ENCODE measurements around the gene GGA3. TPM values are rescaled to one million over a fixed set of nuclear protein-coding genes. Genes with fewer than 3 reads are reported as not detected.
A peak's percentile ranks its signal among the peaks of the same experiment; 100 is the strongest.
"Not testable (repeated sequence)": the region's sequence is repeated elsewhere in the genome, so short reads cannot be mapped to it uniquely, and the experiment has no call there.

The GGA3 gene
- total and polyA plus RNA-seq, 4 donors, result 5.6 to 51.0 (median 34.8) TPM

DNA sequence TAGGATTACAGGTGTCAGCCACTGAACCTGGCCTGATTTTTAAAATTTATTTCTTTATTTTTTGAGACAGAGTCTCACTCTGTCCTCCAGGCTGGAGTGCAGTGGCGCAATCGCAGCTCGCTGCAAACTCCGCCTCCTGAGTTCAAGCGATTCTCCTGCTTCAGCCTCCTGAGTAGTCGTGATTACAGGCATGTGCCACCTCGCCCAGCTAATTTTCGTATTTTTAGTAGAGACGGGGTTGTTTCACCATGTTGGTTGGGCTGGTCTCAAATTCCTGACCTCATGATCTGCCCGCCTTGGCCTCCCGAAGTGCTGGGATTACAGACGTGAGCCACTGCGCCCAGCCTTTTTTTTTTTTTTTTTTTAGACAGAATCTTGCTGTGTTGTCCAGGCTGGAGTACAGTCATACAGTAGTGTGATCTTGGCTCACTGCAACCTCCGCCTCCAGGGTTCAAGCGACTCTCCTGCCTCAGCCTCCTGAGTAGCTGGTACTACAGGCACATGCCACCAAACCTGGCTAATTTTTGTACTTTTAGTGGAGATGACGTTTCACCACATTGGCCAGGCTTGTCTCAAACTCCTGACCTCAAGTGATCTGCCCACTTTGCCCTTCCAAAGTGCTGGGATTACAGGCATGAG, 31.5 kb upstream of the GGA3 start:
- DNase-seq, result peak in 1 of 2 donors; percentile 83
- H3K4me1 ChIP-seq (ENCODE audit: control insufficient read depth in 1 of 2, insufficient read depth in 2 of 2, low read length in 2 of 2); intact Hi-C loops (cut with DNase I); H3K36me3 ChIP-seq (ENCODE audit: control insufficient read depth in 1 of 2, insufficient read depth in 2 of 2, low read length in 1 of 2); H3K9me3 ChIP-seq (ENCODE audit: control insufficient read depth, low read length); H3K27ac ChIP-seq (ENCODE audit: low read depth in 1 of 2, low read length in 2 of 2); H3K27me3 ChIP-seq (ENCODE audit: control insufficient read depth in 1 of 2, insufficient read depth in 2 of 2, low read length in 1 of 2); ATAC-seq (ENCODE audit: low FRiP score); H3K4me3 ChIP-seq (ENCODE audit: low read length in 2 of 2): not testable (repeated sequence)
- 72% methylated on average over 15 to 16 of the region's 16 CpGs for WGBS, 2 donors

DNA sequence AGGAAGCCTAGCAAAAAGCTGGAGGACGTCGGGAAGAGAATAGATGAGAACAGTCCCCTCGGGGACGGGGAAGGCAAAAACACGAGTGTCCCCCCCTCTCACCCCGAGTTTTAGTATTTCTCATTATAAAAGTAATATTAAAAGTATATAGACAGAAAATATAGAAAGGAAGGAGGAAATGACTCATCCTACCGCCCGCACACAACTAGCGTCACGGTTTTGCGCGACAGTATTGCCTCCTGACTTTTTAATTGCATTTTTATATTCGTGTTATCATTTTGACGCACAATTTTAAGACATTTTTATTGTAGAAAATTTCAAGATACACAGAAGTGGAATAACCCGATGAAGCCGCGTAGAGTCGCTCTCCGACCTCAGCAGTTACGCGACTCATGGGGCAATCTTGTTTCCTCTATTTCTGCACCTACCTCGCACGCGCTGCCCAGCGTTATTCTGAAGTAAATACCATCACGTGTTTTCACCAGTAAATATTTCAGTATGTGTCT, 28.5 kb upstream of the GGA3 start:
- DNase-seq (peak in 1 of 2 donors; percentile 86), ATAC-seq (ENCODE audit: low FRiP score) (peak; percentile 55)
- Histone ChIP-seq H3K4me1 (ENCODE audit: control insufficient read depth in 1 of 2, insufficient read depth in 2 of 2, low read length in 2 of 2) (no peaks in the 10 kb centered on the region), H3K36me3 (ENCODE audit: control insufficient read depth in 1 of 2, insufficient read depth in 2 of 2, low read length in 1 of 2) (no peaks in the 10 kb centered on the region), H3K27ac (ENCODE audit: low read depth in 1 of 2, low read length in 2 of 2) (peak overlapping the region; percentile 26 to 62), H3K27me3 (ENCODE audit: control insufficient read depth in 1 of 2, insufficient read depth in 2 of 2, low read length in 1 of 2) (no peaks in the 10 kb centered on the region), H3K9me3 (ENCODE audit: control insufficient read depth, low read length) (no peaks in the 10 kb centered on the region), H3K4me3 (ENCODE audit: low read length in 2 of 2) (peak overlapping the region; percentile 43 to 51)
- intact Hi-C loops (cut with DNase I), result no loop called here
- WGBS, 2 donors, result 2% methylated on average over 26 of the region's 26 CpGs

DNA sequence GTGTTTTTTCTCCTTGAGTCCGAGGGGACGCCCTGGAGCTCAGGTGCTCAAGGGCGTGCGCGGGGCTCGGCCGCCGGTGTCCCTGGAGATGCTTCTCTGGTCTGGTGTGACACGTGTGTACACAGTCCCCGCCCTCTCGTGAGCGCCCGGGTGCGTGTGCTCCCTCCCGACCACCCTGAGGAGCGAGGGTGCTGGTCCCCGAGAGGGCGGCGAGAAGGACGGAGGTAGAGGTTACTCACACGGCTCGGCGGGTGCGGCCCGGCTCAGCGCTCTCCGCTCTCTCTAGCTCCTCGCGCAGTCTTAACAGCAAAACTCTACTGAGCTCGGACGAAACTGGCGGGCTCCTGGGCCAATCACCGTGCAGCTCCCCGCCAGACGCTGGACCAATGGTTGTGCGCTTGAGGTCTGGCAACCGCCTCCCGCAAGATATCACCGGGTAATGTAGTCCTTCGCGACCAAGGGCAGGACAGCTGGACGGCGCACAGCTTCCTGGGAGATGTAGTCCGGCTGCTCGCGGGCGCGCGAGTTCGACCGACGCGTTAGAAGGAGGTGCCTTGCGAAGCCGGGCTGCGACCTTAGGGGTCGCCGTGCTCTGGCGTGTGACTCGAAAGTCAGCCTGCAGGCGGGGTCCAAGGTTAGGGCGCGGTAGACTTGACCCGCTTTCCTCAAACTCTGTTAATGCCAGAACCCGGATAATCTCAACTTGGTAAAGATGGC, 27.9 kb upstream of the GGA3 start, which contains the start of gene SLC25A19:
SLC25A19 (minus strand) TSS at position 319 of the 717 bp plus-strand sequence. CDS start 2,669 bp downstream, outside the sequence.
- no peaks in the 10 kb centered on the region for H3K36me3 ChIP-seq (ENCODE audit: control insufficient read depth in 1 of 2, insufficient read depth in 2 of 2, low read length in 1 of 2)
- WGBS, 2 donors, result 0 to 1% methylated on average over 65 of the region's 65 CpGs
- H3K4me1 ChIP-seq (ENCODE audit: control insufficient read depth in 1 of 2, insufficient read depth in 2 of 2, low read length in 2 of 2), result no peaks in the 10 kb centered on the region
- ATAC-seq (ENCODE audit: low FRiP score) (peak; percentile 99), DNase-seq (peak; percentile 99)
- no peaks in the 10 kb centered on the region for H3K27me3 ChIP-seq (ENCODE audit: control insufficient read depth in 1 of 2, insufficient read depth in 2 of 2, low read length in 1 of 2)
- intact Hi-C loops (cut with DNase I), result no loop called here
- H3K27ac ChIP-seq (ENCODE audit: low read depth in 1 of 2, low read length in 2 of 2), result peak within 1 kb of the TSS; percentile 26 to 62
- peak within 1 kb of the TSS; percentile 49 to 51 for H3K4me3 ChIP-seq (ENCODE audit: low read length in 2 of 2)
- no peaks in the 10 kb centered on the region for H3K9me3 ChIP-seq (ENCODE audit: control insufficient read depth, low read length)

DNA sequence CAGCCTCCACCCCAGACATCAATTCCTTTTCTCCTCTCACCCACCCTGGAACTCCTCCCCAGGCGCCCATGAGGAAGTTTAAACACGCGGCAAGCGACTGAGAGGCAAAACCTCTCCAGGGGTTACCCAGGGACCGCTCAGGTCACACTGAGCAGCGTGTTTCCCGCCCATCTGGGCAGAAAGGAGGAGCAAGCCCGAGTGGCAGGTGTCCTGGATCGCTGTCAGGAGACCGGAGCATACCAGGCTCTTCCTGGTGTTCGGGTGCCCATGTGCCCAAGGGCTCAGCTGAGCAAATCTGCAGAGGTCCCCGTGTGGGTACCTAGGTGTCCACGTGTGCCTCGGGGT, 27.3 kb upstream of the GGA3 start:
- peak overlapping the region in 1 of 2 donors; percentile 2 for H3K27ac ChIP-seq (ENCODE audit: low read depth in 1 of 2, low read length in 2 of 2)
- H3K27me3 ChIP-seq (ENCODE audit: control insufficient read depth in 1 of 2, insufficient read depth in 2 of 2, low read length in 1 of 2), result no peaks in the 10 kb centered on the region
- H3K4me1 ChIP-seq (ENCODE audit: control insufficient read depth in 1 of 2, insufficient read depth in 2 of 2, low read length in 2 of 2), result no peaks in the 10 kb centered on the region
- no peaks in the 10 kb centered on the region for H3K36me3 ChIP-seq (ENCODE audit: control insufficient read depth in 1 of 2, insufficient read depth in 2 of 2, low read length in 1 of 2)
- intact Hi-C loops (cut with DNase I), result no loop called here
- no peaks in the 10 kb centered on the region for H3K9me3 ChIP-seq (ENCODE audit: control insufficient read depth, low read length)
- 0 to 2% methylated on average over 14 of the region's 14 CpGs for WGBS, 2 donors
- DNase-seq, result peak in 1 of 2 donors; percentile 68
- peak overlapping the region; percentile 22 to 49 for H3K4me3 ChIP-seq (ENCODE audit: low read length in 2 of 2)
- ATAC-seq (ENCODE audit: low FRiP score), result no peak

DNA sequence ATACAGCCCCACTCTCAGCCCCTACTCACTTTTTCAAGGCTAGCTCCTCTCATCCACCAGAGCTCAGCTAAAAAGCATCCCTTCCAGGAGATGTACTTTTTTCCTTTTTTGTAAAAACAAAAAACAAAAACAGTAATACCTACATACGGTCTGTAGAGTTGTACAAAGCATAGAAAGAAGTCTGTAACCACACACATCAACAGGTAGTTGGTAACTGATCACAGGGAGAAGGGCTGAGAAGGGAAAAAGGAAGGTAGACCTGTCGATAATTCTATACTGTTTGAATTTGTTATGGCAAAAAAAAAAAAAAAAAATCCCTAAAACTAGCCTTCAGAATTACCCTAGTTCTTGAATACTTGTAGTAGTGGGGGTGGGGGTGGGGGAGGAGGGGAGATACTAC, 27.0 kb upstream of the GGA3 start:
- Histone ChIP-seq H3K27me3 (ENCODE audit: control insufficient read depth in 1 of 2, insufficient read depth in 2 of 2, low read length in 1 of 2) (no peaks in the 10 kb centered on the region), H3K4me3 (ENCODE audit: low read length in 2 of 2) (no peak overlapping the region), H3K9me3 (ENCODE audit: control insufficient read depth, low read length) (no peaks in the 10 kb centered on the region), H3K27ac (ENCODE audit: low read depth in 1 of 2, low read length in 2 of 2) (no peak overlapping the region), H3K4me1 (ENCODE audit: control insufficient read depth in 1 of 2, insufficient read depth in 2 of 2, low read length in 2 of 2) (no peaks in the 10 kb centered on the region), H3K36me3 (ENCODE audit: control insufficient read depth in 1 of 2, insufficient read depth in 2 of 2, low read length in 1 of 2) (no peaks in the 10 kb centered on the region)
- intact Hi-C loops (cut with DNase I), result no loop called here
- 24 to 29% methylated on average over 2 of the region's 2 CpGs for WGBS, 2 donors
- no peak for ATAC-seq (ENCODE audit: low FRiP score)
- DNase-seq, result no peak

DNA sequence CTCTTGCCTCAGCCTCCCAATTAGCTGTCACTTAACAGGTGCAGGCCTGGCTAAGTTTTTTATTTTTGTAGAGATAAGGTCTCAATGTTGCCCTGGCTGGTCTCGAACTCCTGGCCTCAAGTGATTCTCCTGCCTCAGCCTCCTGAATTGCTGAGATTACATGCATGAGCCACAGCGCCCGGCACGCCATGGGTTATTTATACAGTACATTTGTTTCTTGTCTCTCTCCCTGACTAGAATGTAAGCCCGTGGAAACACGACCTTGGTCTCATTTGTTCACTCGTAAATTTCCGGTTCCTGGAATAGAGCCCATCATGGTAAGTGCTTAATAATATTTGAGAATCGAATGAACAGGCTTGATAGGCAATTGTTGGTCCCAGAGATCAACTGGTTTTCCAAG, 25.8 kb upstream of the GGA3 start:
- DNase-seq, result no peak
- H3K9me3 ChIP-seq (ENCODE audit: control insufficient read depth, low read length), result no peaks in the 10 kb centered on the region
- 86 to 88% methylated on average over 9 of the region's 9 CpGs for WGBS, 2 donors

DNA sequence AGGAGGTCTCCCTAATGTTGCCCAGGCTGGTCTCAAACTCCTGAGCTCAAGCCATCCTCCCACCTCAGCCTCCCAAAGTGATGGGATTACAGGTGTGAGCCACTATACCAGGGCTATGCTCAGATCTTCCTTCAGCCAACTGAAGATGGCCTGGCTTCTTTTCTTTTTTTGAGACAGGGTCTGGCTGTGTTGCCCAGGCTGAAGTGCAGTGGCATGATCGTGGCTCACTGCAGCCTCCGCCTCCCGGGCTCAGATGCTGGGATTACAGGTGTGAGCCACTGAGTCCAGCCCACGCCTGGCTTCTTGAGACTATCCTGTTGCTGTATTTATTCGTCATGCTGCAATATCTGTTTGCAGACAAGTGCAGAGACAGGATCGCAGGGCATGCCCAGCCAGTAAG, 23.7 kb upstream of the GGA3 start:
- Histone ChIP-seq H3K9me3 (ENCODE audit: control insufficient read depth, low read length) (no peaks in the 10 kb centered on the region), H3K27me3 (ENCODE audit: control insufficient read depth in 1 of 2, insufficient read depth in 2 of 2, low read length in 1 of 2) (no peaks in the 10 kb centered on the region), H3K36me3 (ENCODE audit: control insufficient read depth in 1 of 2, insufficient read depth in 2 of 2, low read length in 1 of 2) (no peaks in the 10 kb centered on the region), H3K27ac (ENCODE audit: low read depth in 1 of 2, low read length in 2 of 2) (no peak overlapping the region), H3K4me3 (ENCODE audit: low read length in 2 of 2) (no peak overlapping the region), H3K4me1 (ENCODE audit: control insufficient read depth in 1 of 2, insufficient read depth in 2 of 2, low read length in 2 of 2) (no peaks in the 10 kb centered on the region)
- WGBS, 2 donors, result 84 to 86% methylated on average over 6 of the region's 6 CpGs
- no peak for DNase-seq
- no peak for ATAC-seq (ENCODE audit: low FRiP score)
- intact Hi-C loops (cut with DNase I), result no loop called here

More for the DNA sequence above, 25.8 kb upstream of the GGA3 start:
- intact Hi-C loops (cut with DNase I), result no loop called here
- Histone ChIP-seq H3K27me3 (ENCODE audit: control insufficient read depth in 1 of 2, insufficient read depth in 2 of 2, low read length in 1 of 2) (no peaks in the 10 kb centered on the region), H3K36me3 (ENCODE audit: control insufficient read depth in 1 of 2, insufficient read depth in 2 of 2, low read length in 1 of 2) (no peaks in the 10 kb centered on the region), H3K27ac (ENCODE audit: low read depth in 1 of 2, low read length in 2 of 2) (no peak overlapping the region), H3K4me3 (ENCODE audit: low read length in 2 of 2) (no peak overlapping the region), H3K4me1 (ENCODE audit: control insufficient read depth in 1 of 2, insufficient read depth in 2 of 2, low read length in 2 of 2) (no peaks in the 10 kb centered on the region)
- ATAC-seq (ENCODE audit: low FRiP score), result no peak

DNA sequence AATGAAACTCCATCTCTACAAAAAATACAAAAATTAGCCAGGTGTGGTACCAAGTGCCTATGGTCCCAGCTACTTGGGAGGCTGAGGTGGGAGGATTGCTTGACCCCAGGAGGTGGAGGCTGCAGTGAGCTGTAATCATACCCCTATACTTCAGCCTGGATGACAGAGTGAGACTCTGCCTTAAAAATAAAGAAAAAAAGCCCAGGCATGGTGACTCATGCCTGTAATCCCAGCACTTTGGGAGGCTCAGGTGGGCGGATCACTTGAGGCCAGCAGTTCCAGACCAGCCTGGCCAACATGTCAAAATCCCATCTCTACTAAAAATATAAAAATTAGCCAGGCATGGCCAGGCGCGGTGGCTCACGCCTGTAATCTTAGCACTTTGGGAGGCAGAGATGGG, 18.8 kb upstream of the GGA3 start:
- H3K36me3 ChIP-seq (ENCODE audit: control insufficient read depth in 1 of 2, insufficient read depth in 2 of 2, low read length in 1 of 2); H3K27ac ChIP-seq (ENCODE audit: low read depth in 1 of 2, low read length in 2 of 2); H3K4me3 ChIP-seq (ENCODE audit: low read length in 2 of 2); H3K4me1 ChIP-seq (ENCODE audit: control insufficient read depth in 1 of 2, insufficient read depth in 2 of 2, low read length in 2 of 2); DNase-seq; H3K27me3 ChIP-seq (ENCODE audit: control insufficient read depth in 1 of 2, insufficient read depth in 2 of 2, low read length in 1 of 2); H3K9me3 ChIP-seq (ENCODE audit: control insufficient read depth, low read length); ATAC-seq (ENCODE audit: low FRiP score); intact Hi-C loops (cut with DNase I): not testable (repeated sequence)
- WGBS, 2 donors, result 96 to 99% methylated on average over 4 of the region's 4 CpGs

DNA sequence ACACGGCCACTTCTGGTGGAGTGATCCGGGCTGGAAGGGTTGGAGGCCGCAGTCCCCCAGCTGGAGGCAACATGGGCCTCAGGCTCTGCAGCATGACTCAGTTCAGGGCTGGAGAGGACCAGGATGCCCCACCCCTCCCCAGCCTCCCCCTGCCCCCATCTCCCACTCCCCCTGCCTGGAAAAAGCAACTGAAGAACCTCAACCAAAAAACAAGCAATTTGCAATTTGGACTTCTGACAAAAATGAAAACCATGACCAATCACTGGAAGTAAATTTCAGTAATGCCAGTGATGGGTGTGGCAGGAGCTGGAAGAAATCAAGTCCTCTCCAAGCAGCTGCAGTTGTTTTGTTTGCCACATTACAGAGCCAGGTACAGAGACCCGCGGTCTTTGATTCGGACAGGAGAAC, 16.3 kb upstream of the GGA3 start:
- Histone ChIP-seq H3K4me3 (ENCODE audit: low read length in 2 of 2) (no peak overlapping the region), H3K9me3 (ENCODE audit: control insufficient read depth, low read length) (no peaks in the 10 kb centered on the region), H3K27me3 (ENCODE audit: control insufficient read depth in 1 of 2, insufficient read depth in 2 of 2, low read length in 1 of 2) (no peaks in the 10 kb centered on the region), H3K4me1 (ENCODE audit: control insufficient read depth in 1 of 2, insufficient read depth in 2 of 2, low read length in 2 of 2) (no peaks in the 10 kb centered on the region), H3K27ac (ENCODE audit: low read depth in 1 of 2, low read length in 2 of 2) (no peak overlapping the region), H3K36me3 (ENCODE audit: control insufficient read depth in 1 of 2, insufficient read depth in 2 of 2, low read length in 1 of 2) (no peaks in the 10 kb centered on the region)
- WGBS, 2 donors, result 88 to 95% methylated on average over 6 of the region's 6 CpGs
- no peak for DNase-seq
- no peak for ATAC-seq (ENCODE audit: low FRiP score)
- intact Hi-C loops (cut with DNase I), result no loop called here

Data from aorta (tissue), 5 donors.